OCI-LY7 (cell line): ENCODE data around the gene CACNA1B. TPM values are rescaled to one million over a fixed set of nuclear protein-coding genes. Genes with fewer than 3 reads are reported as not detected.

Experiments
- BruUV-seq: library from RNA; stranded (reverse); fragments of 400-500 nt; replicated peaks from 2 replicates; lab custom pipeline; 2021; lab: Mats Ljungman, UMichigan
- CTCF ChIA-PET: fragments of 300-600 bp; sonication (Branson Sonifier 250); formaldehyde crosslinking; loops from one replicate; lab custom pipeline; 2022; ENCODE audit warnings: antibody characterized with exemption; ENCODE audit not compliant: unreplicated experiment; lab: Charles Lee
- POLR2A ChIA-PET: fragments of 300-600 bp; sonication (Branson Sonifier 250); formaldehyde crosslinking; loops from one replicate; lab custom pipeline; 2022; ENCODE audit warnings: antibody characterized with exemption; lab: Charles Lee
- DNase-seq: peaks from one replicate; pipeline ENCODE4 v3.0.0-alpha.2; 2015; ENCODE audit warnings: low spot score
- H2AFZ ChIP-seq: fragments of 200-600 bp; sonication (generic), shearing (Covaris generic); 2 replicates; pipeline ENCODE4 v1.6.1; 2014; ENCODE audit warnings: mild to moderate bottlenecking, antibody characterized with exemption, low read length, moderate library complexity
- H3K27ac ChIP-seq: fragments of 200-600 bp; sonication (generic); 2 replicates; pipeline ENCODE4 v1.5.1; 2014; ENCODE audit warnings: mixed run types, low read depth, mild to moderate bottlenecking, moderate library complexity, low read length, inconsistent platforms; ENCODE audit not compliant: poor library complexity, severe bottlenecking
- H3K36me3 ChIP-seq: fragments of 200-600 bp; sonication (generic); 2 replicates; pipeline ENCODE4 v1.6.1; 2014; ENCODE audit warnings: mild to moderate bottlenecking, antibody characterized with exemption, low read length, moderate library complexity, mixed read lengths; ENCODE audit not compliant: insufficient read depth
- H3K4me1 ChIP-seq: fragments of 200-600 bp; sonication (generic); 2 replicates; pipeline ENCODE4 v1.5.1; 2014; ENCODE audit warnings: mild to moderate bottlenecking, low read length; ENCODE audit not compliant: insufficient read depth, poor library complexity, severe bottlenecking
- H3K4me2 ChIP-seq: fragments of 200-600 bp; sonication (generic); 2 replicates; pipeline ENCODE4 v1.6.1; 2014; ENCODE audit warnings: mild to moderate bottlenecking, low read length
- H3K4me3 ChIP-seq: fragments of 200-600 bp; sonication (generic); 2 replicates; pipeline ENCODE4 v1.5.1; 2014; ENCODE audit warnings: mild to moderate bottlenecking, low read depth, low read length; ENCODE audit not compliant: poor library complexity, severe bottlenecking
- H3K79me2 ChIP-seq: fragments of 200-600 bp; sonication (generic); 2 replicates; pipeline ENCODE4 v1.6.1; 2016; ENCODE audit warnings: low read depth, mild to moderate bottlenecking, low read length, moderate library complexity, mixed read lengths; ENCODE audit not compliant: insufficient read depth
- H3K9me2 ChIP-seq: fragments of 200-600 bp; sonication (generic); 2 replicates; pipeline ENCODE4 v1.6.1; 2016; ENCODE audit warnings: mild to moderate bottlenecking, low read length, mixed read lengths; ENCODE audit not compliant: insufficient read depth
- H3K9me3 ChIP-seq: fragments of 200-600 bp; sonication (generic); 2 replicates; pipeline ENCODE4 v1.6.1; 2014; ENCODE audit warnings: mild to moderate bottlenecking, mixed run types, low read length, mixed read lengths
- H4K20me1 ChIP-seq: fragments of 200-600 bp; sonication (generic); 2 replicates; pipeline ENCODE4 v1.6.1; 2014; ENCODE audit warnings: mild to moderate bottlenecking, antibody characterized with exemption, low read length, moderate library complexity, mixed read lengths; ENCODE audit not compliant: insufficient read depth
- EZH2phosphoT487 ChIP-seq: fragments of 200-600 bp; sonication (generic); IDR thresholded peaks from 2 replicates; pipeline ENCODE4 v1.6.1; 2018; ENCODE audit warnings: low read depth, borderline replicate concordance, mild to moderate bottlenecking, mixed run types, antibody characterized with exemption, low read length, moderate library complexity, mixed read lengths
- intact Hi-C: fragments of 100-400 bp; cut with micrococcal nuclease; formaldehyde crosslinking; loops from one replicate; pipeline ENCODE4 v1.10.0; 2022; ENCODE audit not compliant: unreplicated experiment
- total RNA-seq, 2 experiments: library from RNA; depleted of rRNA in 1 of 2; stranded (reverse); fragments of >200 nt in 1 of 2; shearing (Covaris generic) in 1 of 2; gene quantifications; 2 replicates each; pipeline ENCODE4 v1.2.3, GENCODE V29; 2014 to 2022
- TF ChIP-seq, protein P1 (sequence below): fragments of 200-600 bp; sonication (generic); conservative IDR thresholded peaks from 2 replicates; pipeline ENCODE4 v1.5.1; 2014; ENCODE audit warnings: mild to moderate bottlenecking, antibody characterized with exemption, low read length, moderate library complexity, mixed read lengths

Gene CACNA1B
- total RNA-seq, 2 experiments from 2014 or later: not detected

DNA sequence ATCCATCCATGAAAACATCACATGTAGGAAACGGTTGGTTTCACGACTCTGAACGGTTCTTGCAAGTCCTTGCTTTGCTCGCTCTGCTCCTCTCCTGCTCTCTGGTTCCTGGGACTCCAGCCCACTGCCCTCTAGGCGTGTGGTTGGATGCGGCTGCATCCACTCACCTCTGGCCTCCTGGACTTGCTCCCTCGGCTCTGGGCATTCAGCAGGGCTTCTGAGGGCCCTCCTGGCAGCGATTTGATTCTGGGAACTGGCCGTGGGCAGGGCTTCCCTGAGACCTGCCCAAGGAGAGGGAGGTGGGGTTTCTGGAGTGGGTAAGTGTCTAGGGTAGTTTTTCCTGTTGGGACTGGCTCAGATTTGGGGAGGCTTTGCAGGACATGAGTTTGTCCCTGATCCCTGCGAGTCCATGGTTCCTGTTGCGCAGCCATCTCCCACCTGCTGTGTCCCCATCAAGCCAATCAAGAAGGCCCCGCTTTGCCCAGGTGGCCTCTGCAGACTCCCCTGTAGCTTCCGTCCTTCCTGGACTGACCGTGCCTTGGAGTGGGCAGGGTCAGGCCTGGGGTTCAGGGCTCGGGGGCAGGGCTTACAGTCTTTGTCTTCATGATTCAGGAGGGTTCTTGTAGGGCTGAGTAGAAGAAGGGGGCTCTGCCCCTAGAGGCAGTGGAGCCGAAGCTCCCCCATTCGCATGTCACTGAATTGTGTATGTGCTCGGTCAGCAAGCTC is 192.3 kb downstream of the CACNA1B start:
- TF ChIP-seq, protein P1, sequence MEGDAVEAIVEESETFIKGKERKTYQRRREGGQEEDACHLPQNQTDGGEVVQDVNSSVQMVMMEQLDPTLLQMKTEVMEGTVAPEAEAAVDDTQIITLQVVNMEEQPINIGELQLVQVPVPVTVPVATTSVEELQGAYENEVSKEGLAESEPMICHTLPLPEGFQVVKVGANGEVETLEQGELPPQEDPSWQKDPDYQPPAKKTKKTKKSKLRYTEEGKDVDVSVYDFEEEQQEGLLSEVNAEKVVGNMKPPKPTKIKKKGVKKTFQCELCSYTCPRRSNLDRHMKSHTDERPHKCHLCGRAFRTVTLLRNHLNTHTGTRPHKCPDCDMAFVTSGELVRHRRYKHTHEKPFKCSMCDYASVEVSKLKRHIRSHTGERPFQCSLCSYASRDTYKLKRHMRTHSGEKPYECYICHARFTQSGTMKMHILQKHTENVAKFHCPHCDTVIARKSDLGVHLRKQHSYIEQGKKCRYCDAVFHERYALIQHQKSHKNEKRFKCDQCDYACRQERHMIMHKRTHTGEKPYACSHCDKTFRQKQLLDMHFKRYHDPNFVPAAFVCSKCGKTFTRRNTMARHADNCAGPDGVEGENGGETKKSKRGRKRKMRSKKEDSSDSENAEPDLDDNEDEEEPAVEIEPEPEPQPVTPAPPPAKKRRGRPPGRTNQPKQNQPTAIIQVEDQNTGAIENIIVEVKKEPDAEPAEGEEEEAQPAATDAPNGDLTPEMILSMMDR: no peak
- no peak for TF ChIP-seq EZH2phosphoT487
- no peak overlapping the region for H3K4me2 ChIP-seq
- intact Hi-C loops: no loop called here
- H4K20me1 ChIP-seq: no peaks in the 10 kb centered on the region
- no peaks in the 10 kb centered on the region for H3K4me1 ChIP-seq
- no peak overlapping the region for H3K4me3 ChIP-seq
- no peaks in the 10 kb centered on the region for H3K9me3 ChIP-seq
- no peaks in the 10 kb centered on the region for H3K79me2 ChIP-seq
- ChIA-PET POLR2A (no interaction called here), CTCF (no interaction called here)
- H2AFZ ChIP-seq: no peak overlapping the region
- no peak for DNase-seq
- H3K36me3 ChIP-seq: no peaks in the 10 kb centered on the region
- H3K27ac ChIP-seq: no peak overlapping the region
- no peaks in the 10 kb centered on the region for H3K9me2 ChIP-seq
- BruUV-seq: no TSS peak

DNA sequence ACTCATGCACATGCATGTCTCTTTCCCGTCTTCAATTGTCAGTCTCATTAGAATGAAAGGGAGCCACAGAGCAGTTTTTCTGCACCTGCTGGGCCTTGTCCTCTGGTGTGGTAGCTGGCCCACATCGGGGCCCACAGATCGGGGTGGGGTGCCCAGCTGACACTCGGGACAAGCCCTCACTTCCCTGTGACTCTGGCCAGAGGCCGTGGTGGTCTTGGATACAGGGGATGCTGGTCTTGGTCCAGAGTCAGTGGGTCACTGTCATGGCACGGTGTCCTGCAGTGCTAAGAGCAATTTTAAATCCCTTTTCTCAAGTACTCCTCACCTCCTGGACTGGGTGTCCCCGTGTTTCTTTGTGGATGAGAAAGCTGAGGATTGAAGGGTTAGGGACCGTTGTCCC is 193.2 kb downstream of the CACNA1B start:
- Histone ChIP-seq H3K79me2 (no peaks in the 10 kb centered on the region), H3K4me2 (no peak overlapping the region), H3K27ac (no peak overlapping the region), H3K36me3 (no peaks in the 10 kb centered on the region), H3K4me1 (no peaks in the 10 kb centered on the region), H4K20me1 (no peaks in the 10 kb centered on the region), H3K9me2 (no peaks in the 10 kb centered on the region), H3K9me3 (no peaks in the 10 kb centered on the region), H3K4me3 (no peak overlapping the region), H2AFZ (no peak overlapping the region)
- CTCF ChIA-PET: no interaction called here
- intact Hi-C loops: no loop called here
- TF ChIP-seq EZH2phosphoT487: no peak
- TF ChIP-seq, protein P1: no peak
- POLR2A ChIA-PET: no interaction called here
- DNase-seq: no peak
- no TSS peak for BruUV-seq

DNA sequence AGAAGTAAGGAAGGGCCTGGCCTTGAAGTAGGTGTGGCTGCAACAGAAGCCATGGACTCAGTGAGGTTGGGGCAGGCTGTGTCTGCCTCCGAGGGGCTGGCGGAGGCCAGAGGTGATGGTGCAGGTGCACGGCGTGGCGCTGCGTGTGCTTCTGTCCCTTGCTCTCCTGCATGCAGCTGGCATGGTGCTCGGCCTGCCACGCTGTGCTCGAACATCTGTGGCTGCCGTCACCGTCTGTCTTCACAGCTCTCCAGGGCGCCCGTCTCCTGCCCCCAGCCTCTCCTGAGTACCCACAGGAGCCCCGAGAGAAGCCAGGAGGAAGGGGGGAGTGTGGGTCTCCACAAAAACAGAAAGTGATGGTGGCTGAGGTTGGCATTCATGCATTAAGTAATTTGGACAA is 193.7 kb downstream of the CACNA1B start:
- no TSS peak for BruUV-seq
- Histone ChIP-seq H3K27ac (no peak overlapping the region), H3K4me2 (no peak overlapping the region), H3K79me2 (no peaks in the 10 kb centered on the region), H3K9me3 (no peaks in the 10 kb centered on the region), H2AFZ (no peak overlapping the region), H3K36me3 (no peaks in the 10 kb centered on the region), H3K4me1 (no peaks in the 10 kb centered on the region), H3K9me2 (no peaks in the 10 kb centered on the region), H3K4me3 (no peak overlapping the region), H4K20me1 (no peaks in the 10 kb centered on the region)
- CTCF ChIA-PET: no interaction called here
- no peak for DNase-seq
- intact Hi-C loops: no loop called here
- POLR2A ChIA-PET: no interaction called here
- TF ChIP-seq EZH2phosphoT487: no peak
- TF ChIP-seq, protein P1: no peak
